GM18520 (cell line): ENCODE results near the gene RHOA.
"Not testable (repeated sequence)": the region's sequence is repeated elsewhere in the genome, so short reads cannot be mapped to it uniquely, and the experiment has no call there.

Source experiments
- ATAC-seq: cut with Tn5 transposase; IDR thresholded peaks from one replicate; pipeline ENCODE4 v1.9.1; 2021; ENCODE audit not compliant: unreplicated experiment

The RHOA gene

DNA sequence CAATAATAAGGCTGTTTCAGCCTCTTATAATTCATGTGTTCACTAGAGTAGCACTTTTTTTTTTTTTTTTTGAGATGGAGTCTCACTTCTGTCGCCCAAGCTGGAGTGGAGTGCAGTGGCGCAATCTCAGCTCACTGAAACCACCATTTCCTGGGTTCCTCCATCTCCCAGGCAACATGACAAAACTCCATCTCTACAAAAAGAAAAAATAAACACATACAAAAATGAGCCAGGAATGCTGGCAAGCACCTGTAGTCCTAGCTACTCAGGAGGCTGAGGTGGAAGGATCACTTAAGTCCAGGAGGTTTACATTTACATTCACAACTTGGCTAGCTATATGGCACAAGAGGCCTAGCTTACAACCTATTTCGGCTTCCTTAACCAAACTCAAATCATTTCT is 78.7 kb downstream of the RHOA start:
- ATAC-seq: no peak

DNA sequence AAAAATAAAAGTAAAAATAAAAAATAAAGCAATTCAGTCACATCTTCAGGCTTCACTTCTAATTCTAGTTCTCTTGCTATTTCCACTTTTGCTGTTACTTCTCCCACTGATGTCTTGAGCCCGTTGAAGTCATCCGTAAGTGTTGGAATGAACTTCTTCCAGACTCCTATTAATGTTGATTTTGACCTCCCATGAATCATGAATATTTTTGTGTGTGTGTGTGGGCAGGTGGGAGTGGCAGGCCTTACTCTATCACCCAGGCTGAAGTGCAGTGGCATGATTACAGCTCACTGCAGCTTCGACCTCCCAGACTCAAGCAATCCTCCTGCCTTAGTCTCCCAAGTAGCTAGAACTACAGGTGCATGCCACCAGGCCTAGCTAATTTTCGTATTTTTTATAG is 82.6 kb downstream of the RHOA start:
- ATAC-seq: no peak

DNA sequence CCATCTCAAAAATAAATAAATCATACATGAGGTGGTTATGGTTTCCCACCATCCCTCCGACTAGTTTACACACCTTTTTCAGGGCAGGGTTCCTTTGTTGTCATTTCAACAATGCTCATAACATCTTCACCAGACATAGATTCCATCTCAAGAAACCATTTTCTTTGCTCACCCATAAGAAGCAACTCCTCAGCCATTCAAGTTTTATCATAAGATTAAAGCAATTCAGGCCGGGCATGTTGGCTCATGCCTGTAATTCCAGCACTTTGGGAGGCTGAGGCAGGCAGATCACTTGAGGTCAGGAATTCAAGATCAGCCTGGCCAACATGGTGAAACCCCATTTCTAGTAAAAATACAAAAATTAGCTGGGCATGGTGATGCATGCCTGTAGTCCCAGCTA is 83.4 kb downstream of the RHOA start:
- not testable (repeated sequence) for ATAC-seq

DNA sequence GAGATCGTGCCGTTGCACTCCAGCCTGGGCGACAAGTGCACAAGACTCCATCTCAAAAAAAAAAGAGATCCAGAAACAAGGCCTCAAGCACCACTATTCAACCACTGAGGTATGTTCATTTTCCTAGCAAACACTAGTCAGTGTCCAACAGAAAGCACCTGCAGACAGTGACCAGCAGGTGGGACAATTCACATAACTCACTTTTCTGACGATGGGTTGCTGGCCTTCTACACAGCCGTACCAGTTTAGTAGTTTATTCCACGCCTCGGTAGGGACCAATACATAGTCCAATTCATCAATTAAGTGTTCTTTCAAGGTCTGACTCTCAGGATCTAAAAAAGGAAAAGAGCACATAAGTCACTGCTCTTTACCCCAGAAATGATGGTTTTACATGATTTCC is 84.3 kb downstream of the RHOA start:
- ATAC-seq: no peak

DNA sequence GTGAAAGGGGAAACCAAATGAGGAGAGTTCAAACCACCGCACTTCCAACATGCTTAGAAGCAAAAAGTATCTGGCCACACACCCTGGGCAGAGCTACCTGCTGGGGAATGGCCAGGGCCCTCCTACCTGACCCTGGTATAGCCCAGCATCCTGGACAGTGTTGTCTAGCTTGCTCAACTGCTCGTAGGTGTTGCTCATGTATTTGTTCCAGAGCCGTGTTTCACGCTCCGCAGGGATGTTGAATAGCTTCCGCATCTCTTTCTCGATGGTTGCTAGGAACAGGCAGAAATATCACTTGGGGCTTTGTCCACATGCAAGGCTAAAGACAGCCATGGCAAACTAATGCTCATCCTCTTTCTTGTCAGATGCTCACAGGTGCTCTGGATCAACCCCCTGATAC is 87.0 kb downstream of the RHOA start:
- ATAC-seq: no peak

DNA sequence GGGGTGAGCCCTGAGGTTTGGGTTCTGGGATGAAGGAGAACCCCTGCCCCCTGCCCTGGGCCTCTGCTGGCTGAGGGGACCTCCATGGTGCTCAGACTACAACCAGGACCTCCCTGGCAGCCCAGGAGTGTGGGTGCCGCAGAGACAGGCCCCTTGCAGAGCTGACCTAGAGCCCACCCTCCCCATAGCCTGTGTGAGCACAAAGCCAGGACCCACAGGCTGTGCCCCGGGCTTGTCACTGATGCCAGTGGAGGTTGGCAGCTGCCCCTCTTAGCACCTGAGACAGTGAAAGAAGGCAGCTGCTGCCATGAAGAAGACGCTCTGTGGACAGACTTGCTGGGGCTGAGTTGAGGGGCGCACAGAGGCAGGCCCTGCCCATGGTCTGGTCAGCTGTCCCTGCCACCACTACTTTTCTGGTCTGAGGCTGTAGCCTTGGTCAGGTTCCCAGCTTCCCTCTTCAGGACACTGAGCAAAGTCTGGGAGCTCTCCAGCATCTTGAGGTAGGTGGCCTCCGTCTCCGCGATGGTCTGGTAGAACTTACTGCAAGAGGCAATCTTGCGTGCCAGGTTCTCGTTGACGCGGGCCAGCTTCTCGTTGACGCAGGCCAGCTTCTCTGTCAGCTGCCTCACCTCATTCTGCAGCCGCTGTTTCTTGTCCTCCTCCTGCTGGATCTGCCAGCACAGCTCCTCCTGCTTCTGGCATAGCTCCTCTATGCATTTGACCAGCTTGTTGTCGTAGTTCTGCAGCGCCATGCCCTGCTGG is 94.9 kb downstream of the RHOA start:
- ATAC-seq: no peak

DNA sequence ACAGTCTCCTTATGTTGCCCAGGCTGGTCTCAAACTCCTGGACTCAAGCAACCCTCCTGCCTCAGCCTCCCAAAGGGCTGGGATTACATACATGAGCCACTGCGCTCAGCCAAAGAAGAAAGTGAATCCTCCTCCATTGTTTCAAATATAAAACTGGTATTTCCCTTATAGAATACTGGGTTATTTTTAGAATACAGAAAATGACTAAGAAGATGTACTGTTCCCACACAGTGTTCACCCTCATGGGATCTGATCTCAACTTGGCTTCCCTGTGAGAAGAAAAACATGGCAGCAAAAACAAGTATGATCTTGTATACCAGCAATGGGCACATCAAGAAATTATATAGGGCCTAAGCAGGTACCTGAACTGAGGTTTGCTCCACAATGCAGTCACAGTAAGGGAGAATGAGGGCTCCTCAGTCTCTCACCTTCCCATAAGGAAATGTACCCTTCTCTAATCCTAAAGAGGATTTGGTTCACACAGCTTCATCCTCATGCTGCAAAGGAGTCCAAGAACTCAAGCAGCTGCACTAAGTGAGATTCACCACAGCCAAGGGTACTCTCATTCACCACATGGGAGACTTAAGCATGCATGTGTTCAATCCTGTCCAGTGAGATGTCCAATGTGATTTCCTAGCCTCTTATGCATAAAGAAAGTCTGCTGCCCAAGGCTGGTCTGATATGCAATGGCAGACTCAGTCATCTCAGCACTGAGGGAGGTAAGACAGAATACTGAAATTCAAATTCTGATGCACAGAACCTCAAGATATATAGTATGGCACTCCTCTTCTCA is 97.7 kb downstream of the RHOA start:
- no peak for ATAC-seq

DNA sequence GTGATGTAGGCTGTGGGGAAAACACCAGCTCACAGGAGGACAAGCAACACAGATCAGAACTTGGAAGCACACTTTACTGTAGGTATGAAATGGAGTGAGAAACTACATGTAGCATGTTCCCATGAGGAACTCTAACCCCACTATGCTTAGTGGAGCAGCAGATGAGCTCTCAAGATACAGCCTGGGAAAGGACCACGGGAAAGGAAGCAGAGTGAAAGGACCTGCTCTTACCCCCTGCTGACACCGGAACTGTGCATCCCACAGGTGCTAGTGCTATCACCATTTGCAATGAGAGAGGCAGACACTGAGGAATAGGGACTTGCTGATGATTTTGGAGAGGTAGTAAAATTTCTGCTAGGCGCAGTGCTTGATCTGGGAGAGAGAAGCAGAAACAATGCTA is 100.5 kb downstream of the RHOA start:
- no peak for ATAC-seq

DNA sequence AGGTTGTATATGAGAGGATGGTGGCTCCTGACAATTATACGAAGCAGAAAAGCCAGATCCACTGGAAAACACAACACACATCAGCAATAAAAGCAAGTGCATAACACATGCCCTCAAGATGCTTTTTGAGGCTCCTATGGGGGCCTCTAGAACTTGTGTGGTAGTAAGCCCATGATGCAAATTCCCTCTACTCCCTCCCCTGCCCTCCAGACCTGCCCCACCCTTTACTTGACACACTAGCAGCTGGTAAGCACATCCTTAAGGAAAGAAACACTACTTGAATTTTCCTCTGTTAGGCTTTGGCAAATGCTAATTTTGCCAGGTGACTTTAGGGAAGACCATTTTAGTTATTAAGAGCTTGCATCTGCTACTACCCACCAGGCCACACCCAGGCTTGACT is 101.1 kb downstream of the RHOA start:
- ATAC-seq: no peak
